ENCODE data around the gene SRL. TPM values are rescaled to one million over a fixed set of nuclear protein-coding genes. Genes with fewer than 3 reads are reported as not detected.

The SRL gene
- total RNA-seq, 2 experiments from 2014 or later = not detected

DNA sequence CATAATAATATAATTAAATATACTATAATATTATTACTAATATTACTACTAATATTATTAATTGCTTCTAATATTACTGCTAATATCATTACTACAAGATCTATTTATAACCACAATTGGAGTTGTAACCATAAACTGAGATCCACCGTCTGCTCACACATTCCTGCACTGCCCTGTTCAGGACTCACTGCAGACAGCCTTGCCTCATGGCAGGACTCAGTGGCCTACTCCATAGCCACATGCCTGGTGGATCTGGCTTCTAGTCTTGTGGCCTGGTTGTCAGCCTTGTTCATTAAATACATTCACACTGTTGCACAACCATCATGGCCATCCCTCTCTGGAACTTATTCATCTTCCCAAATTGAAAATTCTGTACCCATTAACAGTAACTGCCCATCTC is 48.0 kb downstream of the SRL start:
- POLR2A ChIA-PET = no interaction called here
- H3K36me3 ChIP-seq (ENCODE audit: insufficient read depth, low read length) = no peaks in the 10 kb centered on the region
- no peak overlapping the region for H3K27ac Mint-ChIP-seq
- no peaks in the 10 kb centered on the region for H3K27me3 Mint-ChIP-seq
- no peaks in the 10 kb centered on the region for H3K36me3 Mint-ChIP-seq (ENCODE audit: low read depth)
- DNase-seq (no peak), ATAC-seq (ENCODE audit: poor library complexity) (no peak)
- no peaks in the 10 kb centered on the region for H3K9me3 Mint-ChIP-seq
- TF ChIP-seq, protein P1, sequence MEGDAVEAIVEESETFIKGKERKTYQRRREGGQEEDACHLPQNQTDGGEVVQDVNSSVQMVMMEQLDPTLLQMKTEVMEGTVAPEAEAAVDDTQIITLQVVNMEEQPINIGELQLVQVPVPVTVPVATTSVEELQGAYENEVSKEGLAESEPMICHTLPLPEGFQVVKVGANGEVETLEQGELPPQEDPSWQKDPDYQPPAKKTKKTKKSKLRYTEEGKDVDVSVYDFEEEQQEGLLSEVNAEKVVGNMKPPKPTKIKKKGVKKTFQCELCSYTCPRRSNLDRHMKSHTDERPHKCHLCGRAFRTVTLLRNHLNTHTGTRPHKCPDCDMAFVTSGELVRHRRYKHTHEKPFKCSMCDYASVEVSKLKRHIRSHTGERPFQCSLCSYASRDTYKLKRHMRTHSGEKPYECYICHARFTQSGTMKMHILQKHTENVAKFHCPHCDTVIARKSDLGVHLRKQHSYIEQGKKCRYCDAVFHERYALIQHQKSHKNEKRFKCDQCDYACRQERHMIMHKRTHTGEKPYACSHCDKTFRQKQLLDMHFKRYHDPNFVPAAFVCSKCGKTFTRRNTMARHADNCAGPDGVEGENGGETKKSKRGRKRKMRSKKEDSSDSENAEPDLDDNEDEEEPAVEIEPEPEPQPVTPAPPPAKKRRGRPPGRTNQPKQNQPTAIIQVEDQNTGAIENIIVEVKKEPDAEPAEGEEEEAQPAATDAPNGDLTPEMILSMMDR (IDR thresholded peaks at IDR 0.05) = no peak
- no peak overlapping the region for H3K27ac ChIP-seq (ENCODE audit: low read depth in 1 of 2, low read length in 2 of 2)
- CTCF ChIA-PET = no interaction called here
- H3K4me3 Mint-ChIP-seq = no peak overlapping the region
- H3K4me1 ChIP-seq (ENCODE audit: insufficient read depth, low read length) = no peaks in the 10 kb centered on the region
- intact Hi-C loops (cut with DNase I, micrococcal nuclease) = no loop called here
- no peaks in the 10 kb centered on the region for H3K27me3 ChIP-seq (ENCODE audit: control insufficient read depth in 1 of 2, insufficient read depth in 2 of 2, low read length in 2 of 2)
- H3K4me1 Mint-ChIP-seq (ENCODE audit: low read depth) = no peaks in the 10 kb centered on the region
- H3K4me3 ChIP-seq (ENCODE audit: low read length) = no peak overlapping the region
- no peaks in the 10 kb centered on the region for H3K9me3 ChIP-seq (ENCODE audit: control insufficient read depth in 1 of 2, insufficient read depth in 1 of 2, low read length in 2 of 2)

DNA sequence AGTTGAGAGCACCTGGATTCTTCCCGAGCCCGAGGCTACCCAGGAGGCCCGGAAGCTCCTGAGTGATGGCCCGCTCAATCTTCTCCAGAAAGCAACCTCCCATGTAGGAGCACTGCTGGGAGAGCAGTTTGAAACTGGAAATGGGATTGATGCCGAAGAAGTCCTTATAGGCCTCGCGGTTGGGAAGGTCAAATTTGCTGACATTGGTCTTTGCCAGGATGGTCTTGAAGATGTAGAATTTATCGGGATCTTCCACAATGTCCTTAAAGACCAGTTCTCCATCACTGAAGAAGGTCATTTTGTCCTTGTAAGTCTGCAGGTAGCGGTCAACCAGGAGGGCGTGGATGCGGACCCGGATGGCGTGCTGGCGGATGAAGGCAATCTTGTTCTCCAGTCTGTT is 49.7 kb downstream of the SRL start:
- no peak overlapping the region for H3K27ac Mint-ChIP-seq
- no peaks in the 10 kb centered on the region for H3K9me3 Mint-ChIP-seq
- no peak overlapping the region for H3K4me3 Mint-ChIP-seq
- CTCF ChIA-PET = no interaction called here
- no peak for ATAC-seq (ENCODE audit: poor library complexity)
- TF ChIP-seq, protein P1 (IDR thresholded peaks at IDR 0.05) = no peak
- H3K4me1 Mint-ChIP-seq (ENCODE audit: low read depth) = no peaks in the 10 kb centered on the region
- no peak for DNase-seq
- no peaks in the 10 kb centered on the region for H3K36me3 Mint-ChIP-seq (ENCODE audit: low read depth)
- H3K27me3 Mint-ChIP-seq = no peaks in the 10 kb centered on the region
- no peaks in the 10 kb centered on the region for H3K9me3 ChIP-seq (ENCODE audit: control insufficient read depth in 1 of 2, insufficient read depth in 1 of 2, low read length in 2 of 2)
- H3K4me3 ChIP-seq (ENCODE audit: low read length) = no peak overlapping the region
- no peaks in the 10 kb centered on the region for H3K27me3 ChIP-seq (ENCODE audit: control insufficient read depth in 1 of 2, insufficient read depth in 2 of 2, low read length in 2 of 2)
- H3K36me3 ChIP-seq (ENCODE audit: insufficient read depth, low read length) = no peaks in the 10 kb centered on the region
- intact Hi-C loops (cut with DNase I, micrococcal nuclease) = no loop called here
- no peak overlapping the region for H3K27ac ChIP-seq (ENCODE audit: low read depth in 1 of 2, low read length in 2 of 2)
- H3K4me1 ChIP-seq (ENCODE audit: insufficient read depth, low read length) = no peaks in the 10 kb centered on the region
- POLR2A ChIA-PET = no interaction called here

DNA sequence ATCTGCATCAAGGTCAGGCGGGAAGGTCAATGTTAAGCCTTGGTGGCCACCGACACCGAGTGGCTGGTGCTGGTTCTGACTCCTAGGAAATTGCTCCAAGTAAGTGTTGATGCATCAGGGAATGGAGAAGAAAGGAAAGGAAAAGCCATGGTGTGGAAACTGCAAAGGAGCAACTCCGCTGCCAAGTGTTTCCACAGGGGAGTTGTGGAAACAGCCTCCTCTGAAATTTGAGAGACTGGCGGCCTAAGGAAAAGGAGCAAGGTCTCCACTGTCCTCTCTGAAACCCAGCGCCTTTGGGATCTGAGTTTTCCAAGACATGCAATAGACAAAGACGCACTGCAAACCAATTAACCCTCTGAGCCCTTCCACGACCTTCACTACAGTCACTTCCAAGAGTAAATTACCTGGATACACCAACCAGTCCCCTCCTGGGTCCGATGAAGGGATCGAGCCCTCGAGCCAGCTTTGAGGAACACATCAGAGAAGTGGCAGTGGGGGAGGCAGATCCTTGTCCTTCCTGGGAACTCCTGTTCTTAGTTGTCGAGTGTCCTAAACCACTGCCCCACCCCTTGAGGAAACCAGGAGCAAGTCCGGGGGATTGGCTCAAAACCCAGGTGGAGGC is 51.1 kb downstream of the SRL start:
- ChIA-PET POLR2A (no interaction called here), CTCF (no interaction called here)
- no peak overlapping the region for H3K27ac ChIP-seq (ENCODE audit: low read depth in 1 of 2, low read length in 2 of 2)
- H3K27me3 Mint-ChIP-seq = no peaks in the 10 kb centered on the region
- H3K36me3 Mint-ChIP-seq (ENCODE audit: low read depth) = no peaks in the 10 kb centered on the region
- H3K27ac Mint-ChIP-seq = no peak overlapping the region
- H3K9me3 ChIP-seq (ENCODE audit: control insufficient read depth in 1 of 2, insufficient read depth in 1 of 2, low read length in 2 of 2) = no peaks in the 10 kb centered on the region
- TF ChIP-seq, protein P1 (IDR thresholded peaks at IDR 0.05) = no peak
- H3K4me1 Mint-ChIP-seq (ENCODE audit: low read depth) = no peaks in the 10 kb centered on the region
- no peaks in the 10 kb centered on the region for H3K27me3 ChIP-seq (ENCODE audit: control insufficient read depth in 1 of 2, insufficient read depth in 2 of 2, low read length in 2 of 2)
- intact Hi-C loops (cut with DNase I, micrococcal nuclease) = no loop called here
- no peaks in the 10 kb centered on the region for H3K9me3 Mint-ChIP-seq
- DNase-seq = no peak
- no peaks in the 10 kb centered on the region for H3K36me3 ChIP-seq (ENCODE audit: insufficient read depth, low read length)
- no peak for ATAC-seq (ENCODE audit: poor library complexity)
- no peak overlapping the region for H3K4me3 Mint-ChIP-seq
- H3K4me3 ChIP-seq (ENCODE audit: low read length) = no peak overlapping the region
- no peaks in the 10 kb centered on the region for H3K4me1 ChIP-seq (ENCODE audit: insufficient read depth, low read length)
